ENCODE results near the gene DHX35.

- TF ChIP-seq HDGF (IDR thresholded peaks at IDR 0.05; ENCODE audit: borderline replicate concordance) (no peak), NFRKB (IDR thresholded peaks at IDR 0.05) (no peak), PKNOX1 (IDR thresholded peaks at IDR 0.05) (no peak), FOXA1 (IDR thresholded peaks at IDR 0.05) (no peak), SP1 (IDR thresholded peaks at IDR 0.05) (no peak), CTBP1 (IDR thresholded peaks at IDR 0.05; ENCODE audit: borderline replicate concordance) (no peak), BHLHE40 (IDR thresholded peaks at IDR 0.05; ENCODE audit: borderline replicate concordance) (no peak), ARNT (IDR thresholded peaks at IDR 0.05) (no peak), TARDBP (IDR thresholded peaks at IDR 0.05) (no peak), LEF1 (IDR thresholded peaks at IDR 0.05; ENCODE audit: borderline replicate concordance) (no peak), L3MBTL2 (conservative IDR thresholded peaks at IDR 0.05) (no peak), FOXM1 (IDR thresholded peaks at IDR 0.05; ENCODE audit: borderline replicate concordance) (no peak), ZNF384 (IDR thresholded peaks at IDR 0.05) (no peak), FOXK2 (IDR thresholded peaks at IDR 0.05) (no peak)
These were observed 78.0 kb downstream of the DHX35 start for GRCh38 chr20:39040116-39040515.
